Activated CD8-positive, alpha-beta memory T cell treated with anti-CD3 and anti-CD28 coated beads, Interleukin-2, amount 50 U/mL, for 4 hours (primary cell): ENCODE measurements around the gene RLBP1.
"Not testable (repeated sequence)": the region's sequence is repeated elsewhere in the genome, so short reads cannot be mapped to it uniquely, and the experiment has no call there.

Experiments used
- DNase-seq: peaks from one replicate; pipeline ENCODE4 v3.0.0-alpha.2; 2020

RLBP1 gene

DNA sequence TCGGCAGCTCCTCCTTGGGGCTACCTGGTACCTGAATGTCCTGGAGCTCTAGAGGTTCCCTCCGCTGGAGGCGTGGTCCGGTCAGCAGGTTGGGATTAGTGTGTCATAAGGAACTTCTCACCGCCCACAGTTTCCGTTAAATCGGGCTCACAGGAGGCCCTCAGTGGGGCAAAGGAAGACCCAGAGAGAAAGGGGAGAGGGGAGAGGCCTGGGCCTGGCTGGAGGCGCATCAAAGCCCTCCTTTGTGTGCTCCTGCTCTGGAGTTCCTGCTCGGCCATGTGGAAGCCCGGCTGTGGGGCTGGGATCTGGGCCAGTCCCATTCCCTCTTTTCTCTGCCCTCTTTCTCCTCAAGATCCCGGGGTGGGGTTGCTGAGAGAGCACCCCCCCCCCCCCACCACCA lies at the start of gene RLBP1:
TSS of gene RLBP1 (minus strand) at position 37 of the 400 bp plus-strand sequence. CDS start 2,604 bp downstream, outside the sequence.
- DNase-seq: no peak

DNA sequence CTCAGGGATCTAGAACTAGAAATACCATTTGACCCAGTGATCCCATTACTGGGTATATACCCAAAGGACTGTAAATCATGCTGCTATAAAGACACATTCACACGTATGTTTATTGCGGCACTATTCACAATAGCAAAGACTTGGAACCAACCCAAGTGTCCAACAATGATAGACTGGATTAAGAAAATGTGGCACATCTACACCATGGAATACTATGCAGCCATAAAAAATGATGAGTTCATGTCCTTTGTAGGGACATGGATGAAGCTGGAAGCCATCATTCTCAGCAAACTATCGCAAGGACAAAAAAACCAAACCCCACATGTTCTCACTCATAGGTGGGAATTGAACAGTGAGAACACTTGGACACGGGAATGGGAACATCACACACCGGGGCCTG lies 28.8 kb upstream of the RLBP1 start:
- DNase-seq: not testable (repeated sequence)

DNA sequence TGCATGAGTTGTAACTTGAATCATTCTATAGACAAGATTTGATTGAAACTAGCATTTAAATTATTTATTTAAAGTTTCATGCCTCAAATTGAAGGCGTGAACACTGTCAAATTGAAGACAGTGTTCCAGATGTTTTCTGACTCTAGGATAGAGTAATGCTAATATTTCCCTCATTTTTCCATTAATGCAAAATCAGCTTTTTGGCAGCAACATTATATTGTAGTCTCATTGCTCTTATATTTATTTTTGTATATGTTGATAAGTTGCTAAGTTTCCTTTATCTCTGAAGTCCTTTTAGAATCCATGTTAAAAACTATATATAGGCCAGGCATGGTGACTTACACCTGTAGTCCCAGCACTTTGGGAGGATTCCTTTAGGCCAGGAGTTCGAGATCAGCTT lies 27.2 kb upstream of the RLBP1 start:
- DNase-seq: no peak

DNA sequence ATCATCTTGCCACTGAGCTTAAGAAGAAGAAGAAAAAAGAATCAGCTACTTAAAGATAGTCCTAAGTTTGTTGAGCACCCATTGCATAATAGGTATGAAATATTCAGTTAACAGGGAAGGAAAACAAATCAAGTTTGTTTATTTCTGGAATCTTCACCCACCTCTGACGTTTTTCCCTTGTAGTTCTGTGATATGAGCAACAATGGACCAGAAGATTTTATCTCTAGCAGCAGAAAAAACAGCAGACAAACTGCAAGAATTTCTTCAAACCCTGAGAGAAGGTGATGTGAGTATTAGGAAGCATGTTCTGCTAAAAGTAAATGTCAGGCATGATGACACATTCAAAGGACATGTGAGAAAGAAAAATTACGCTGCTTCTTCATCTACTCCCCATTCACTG lies 26.1 kb upstream of the RLBP1 start:
- DNase-seq: no peak

DNA sequence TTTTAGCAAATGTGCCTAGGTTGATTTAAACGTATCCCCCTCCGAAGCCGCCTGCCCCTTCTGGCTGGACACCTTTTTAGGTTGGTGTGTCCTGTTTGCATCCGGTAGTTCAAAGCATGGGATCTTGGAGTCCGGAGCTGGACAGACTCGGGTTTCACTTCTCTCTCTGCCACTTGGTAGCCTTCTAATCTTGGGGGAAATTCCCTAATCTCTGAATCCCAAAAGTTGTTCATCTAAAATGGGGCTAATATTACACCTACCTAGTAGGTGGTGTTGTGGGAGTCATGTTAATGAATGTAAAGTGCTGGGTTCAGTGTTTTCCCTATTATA lies 23.2 kb upstream of the RLBP1 start:
- DNase-seq: no peak

DNA sequence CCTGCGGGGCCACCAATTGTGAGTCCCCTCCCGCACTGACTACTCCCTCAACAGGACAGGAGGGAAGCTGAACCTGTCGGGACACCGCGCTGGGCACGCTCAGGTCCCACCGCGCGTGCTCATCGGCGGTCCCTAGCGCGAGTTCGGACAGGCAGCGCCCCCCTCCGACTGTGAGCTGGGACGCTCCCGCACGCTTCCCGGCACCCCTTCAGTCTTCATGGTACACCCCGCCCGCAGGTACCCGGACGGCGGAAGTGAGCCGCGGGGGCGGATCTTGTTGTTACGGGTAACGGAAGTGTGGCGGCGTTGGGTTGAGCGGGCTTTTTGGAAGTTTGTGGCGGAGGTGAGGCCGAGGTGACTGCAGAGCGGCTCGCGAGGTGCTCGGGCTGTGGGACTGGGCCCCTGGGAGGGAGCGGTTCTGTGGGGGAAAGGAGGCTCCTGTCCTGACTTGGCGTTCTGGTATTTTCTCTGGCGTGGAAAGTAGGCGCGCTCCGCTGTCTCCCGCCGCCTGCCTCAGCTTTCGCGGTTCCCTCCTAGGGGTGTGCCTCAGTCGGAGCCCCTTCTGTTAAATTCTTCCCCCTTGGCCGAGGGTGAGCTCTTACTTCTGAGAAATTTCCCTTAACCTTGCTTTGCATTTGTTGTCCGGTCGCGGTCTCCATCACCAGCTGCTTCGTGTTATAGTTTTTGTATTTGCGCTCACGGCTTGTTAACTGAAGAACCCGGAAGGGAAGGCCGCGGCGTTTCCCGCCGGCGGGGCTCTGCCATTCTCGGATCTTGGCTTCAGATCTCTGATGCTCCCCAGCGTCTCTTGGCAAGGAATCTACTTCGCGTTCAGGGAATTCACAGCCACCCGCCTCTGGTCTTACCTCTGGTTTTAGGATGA lies 22.6 kb upstream of the RLBP1 start, which contains the start of gene FANCI:
TSS of gene FANCI (plus strand) at position 289 of the 883 bp plus-strand sequence. CDS start 3,669 bp downstream, outside the sequence.
- peak; percentile 97 for DNase-seq

DNA sequence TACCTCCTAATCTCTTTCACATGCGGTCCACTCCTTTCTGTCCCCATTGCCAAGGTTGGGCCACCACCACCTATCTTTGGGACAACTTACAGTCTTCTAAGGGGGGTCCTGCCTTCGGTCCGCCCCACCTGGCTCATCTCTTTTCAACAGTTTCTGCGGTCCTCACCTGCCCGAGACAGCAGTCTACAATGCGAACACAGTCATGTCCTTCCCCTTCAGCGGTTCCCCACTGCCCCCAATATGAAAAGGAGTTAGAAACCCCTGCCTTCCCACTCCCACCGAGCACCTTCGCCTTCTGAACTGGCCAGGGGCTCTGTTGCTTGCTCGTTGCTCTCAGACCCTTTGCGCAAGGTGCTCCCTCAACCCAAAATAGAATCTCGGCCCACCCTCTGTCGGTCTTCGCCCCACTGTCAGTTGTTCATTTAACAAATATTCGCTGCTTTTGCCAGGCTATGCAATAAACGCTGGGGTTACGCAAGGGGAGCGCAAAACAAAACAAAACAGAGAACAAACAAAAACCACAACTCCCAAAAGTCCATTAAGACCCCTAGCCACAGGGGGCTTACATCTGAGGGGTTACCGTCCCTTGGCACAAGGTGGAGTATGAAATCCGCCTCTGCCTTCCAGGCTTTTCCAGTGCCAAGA lies 21.8 kb upstream of the RLBP1 start:
- no peak for DNase-seq

DNA sequence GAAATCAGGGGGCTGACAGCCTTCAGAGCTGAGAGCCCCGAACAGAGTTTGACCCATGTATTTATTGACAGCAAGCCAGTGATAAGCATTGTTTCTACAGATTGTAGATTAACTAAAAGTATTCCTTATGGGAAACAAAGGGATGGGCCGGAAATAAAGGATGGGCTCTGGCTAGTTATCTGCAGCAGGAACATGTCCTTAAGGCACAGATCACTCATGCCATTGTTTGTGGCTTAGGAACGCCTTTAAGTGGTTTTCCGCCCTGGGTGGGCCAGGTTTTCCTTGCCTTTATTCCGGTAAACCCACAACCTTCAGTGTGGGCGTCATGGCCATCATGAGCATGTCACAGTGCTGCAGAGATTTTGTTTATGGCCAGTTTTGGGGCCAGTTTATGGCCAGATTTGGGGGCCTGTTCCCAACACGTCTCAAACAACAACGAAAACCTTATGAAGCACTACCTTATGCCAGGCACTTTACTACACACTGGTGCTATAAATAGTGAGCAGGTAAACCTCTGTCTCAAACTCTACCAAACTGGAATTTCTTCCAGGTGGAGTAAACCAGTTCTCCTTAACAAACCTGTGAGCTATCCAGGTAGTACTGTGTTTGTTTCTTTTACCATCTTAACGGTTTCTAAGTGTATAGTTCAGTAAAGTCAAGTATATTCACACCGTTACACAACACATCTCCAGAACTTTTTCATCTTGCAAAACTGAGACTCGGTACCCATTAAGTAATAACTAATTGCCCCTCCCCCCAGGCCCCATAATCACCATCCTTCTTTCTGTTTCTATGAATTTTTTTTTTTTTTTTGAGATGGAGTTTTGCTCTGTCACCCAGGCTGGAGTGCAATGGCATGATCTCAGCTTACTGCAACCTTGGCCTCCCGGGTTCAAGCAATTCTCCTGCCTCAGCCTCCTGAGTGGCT lies 18.8 kb upstream of the RLBP1 start:
- DNase-seq: not testable (repeated sequence)

DNA sequence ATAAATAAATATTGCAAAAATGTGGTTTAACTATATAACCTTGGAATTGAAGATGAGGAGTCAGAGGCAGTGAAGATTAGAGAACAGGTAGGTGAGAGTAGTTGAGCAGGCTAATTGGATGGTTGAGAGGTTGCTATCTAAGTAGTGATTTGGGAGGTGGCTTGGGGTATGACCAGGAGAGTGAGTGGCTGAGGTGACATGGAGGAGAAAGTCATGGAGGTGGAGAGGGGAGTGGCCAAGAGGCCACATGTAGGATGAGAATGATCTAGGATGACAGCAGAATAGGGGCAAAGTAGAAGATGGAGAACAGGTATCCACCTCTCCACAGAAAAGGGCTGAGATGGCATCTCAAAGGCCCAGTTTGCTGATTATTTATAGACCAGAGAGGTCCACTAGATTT lies 10.5 kb upstream of the RLBP1 start:
- DNase-seq: no peak

DNA sequence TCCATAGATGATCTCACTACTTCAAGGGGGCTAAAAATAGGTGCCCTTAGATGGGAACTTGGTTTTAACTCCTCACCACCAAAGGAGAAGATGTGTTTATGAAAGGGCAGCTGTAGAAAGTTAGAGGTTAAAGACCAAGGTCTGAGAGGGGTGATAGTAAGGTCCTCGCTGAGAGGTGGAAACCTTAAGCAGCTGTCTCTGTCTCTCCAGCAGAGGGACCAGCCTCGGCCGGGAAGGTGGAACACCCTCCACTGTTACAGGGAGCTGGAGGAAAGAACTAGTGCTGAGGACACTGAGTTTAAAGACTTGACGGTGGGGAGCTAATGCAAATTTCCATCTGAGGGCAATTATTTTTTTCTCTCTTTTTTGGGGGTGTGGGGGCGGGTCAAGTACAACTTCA lies 8.9 kb upstream of the RLBP1 start:
- no peak for DNase-seq

DNA sequence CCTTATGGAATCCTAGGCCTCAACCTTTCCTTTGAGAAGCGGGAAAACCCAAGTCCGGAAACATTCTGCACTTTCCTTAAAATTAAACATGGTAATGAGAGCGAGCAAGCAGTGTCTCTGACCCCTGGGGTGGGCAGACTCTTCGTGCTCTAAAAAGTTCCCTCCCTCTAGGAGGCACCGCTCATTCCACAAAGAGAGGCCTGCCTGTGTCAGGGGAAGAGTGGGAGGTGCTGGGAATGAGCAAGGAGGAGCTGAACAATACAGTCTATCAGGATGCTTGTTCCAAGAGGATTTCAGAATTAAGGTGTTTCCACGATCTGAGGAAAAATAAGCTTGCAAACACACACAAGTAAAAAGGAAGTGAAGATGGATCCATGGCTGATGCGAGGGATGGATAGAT lies 6.0 kb upstream of the RLBP1 start:
- DNase-seq: no peak

DNA sequence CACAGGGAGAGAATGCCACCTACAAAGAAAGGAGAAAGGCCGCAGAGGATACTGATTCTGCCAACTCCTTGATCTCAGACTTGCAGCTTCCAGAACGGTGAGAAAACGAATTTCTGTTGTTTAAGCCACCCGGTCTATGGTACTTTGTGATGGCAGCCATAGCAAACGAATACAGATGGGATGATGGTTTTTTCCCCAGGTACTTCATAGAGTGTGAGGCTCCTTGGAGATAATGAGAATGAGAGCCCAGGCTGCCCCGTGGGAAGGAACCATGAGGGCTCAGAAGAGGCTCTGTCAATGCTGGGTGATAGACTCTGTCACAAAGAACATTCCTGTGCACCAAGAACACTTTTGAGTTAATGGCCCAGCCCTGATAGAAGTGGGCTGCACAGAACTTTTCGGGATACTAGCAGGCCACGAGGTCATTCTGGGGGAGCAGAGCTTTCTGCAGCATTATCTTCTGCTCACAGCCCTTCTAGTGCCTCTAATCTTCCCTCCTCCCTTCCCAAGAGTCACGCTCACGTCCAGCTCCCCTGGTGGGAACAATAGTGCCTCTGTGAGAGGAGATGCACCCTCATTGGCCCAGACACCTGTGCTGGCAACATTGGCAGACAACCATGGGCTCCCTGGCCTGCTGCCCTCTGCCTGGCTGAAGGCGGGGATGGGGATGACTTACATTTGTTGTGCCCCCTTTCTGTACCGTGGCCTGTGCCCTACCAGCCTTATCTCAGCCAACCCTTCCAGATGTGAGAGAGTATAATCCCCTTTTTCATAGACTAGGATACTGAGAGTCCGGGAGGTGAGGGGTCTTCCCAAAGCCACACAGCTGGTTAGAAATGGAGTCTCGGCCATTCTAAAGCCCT lies 5.2 kb upstream of the RLBP1 start:
- DNase-seq: no peak

DNA sequence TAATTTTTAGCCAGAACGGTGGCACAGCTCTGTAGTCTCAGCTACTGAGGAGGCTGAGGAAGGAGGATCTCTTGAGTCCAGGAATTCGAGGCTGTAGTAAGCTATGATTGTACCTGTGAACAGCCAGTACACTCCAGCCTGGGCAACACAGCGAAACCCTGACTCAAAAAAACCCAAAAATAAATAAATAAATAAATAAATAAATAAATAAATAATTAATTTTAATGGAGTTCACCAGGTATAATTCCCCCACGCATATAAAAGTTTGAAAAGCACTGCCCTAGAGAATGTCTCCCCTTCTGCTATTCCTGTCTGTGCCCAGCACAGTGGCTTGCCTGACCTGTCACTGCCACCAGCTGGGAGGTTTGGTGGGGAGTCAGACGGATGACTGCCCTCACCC lies 4.2 kb upstream of the RLBP1 start:
- no peak for DNase-seq

DNA sequence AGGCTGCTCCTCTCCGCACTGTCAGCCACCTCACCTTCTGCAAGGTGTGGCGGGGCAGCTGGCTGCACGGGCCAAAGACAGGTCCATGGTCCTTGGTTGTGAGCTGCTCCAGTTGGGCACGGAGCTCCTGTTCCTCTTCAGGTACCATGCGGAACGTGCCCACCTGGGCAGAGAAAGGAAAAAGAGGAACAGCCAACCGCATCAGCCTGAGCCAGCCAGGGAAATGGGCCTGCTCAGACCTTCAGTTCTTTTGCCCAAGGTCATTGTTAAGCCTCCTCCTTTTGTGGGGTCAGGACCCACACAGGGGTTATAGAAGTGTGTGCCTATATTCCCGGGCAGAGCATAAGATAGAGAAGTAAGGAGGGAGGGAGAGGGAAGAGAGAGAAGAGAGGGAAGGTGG lies 2.8 kb downstream of the RLBP1 start:
- DNase-seq: no peak

DNA sequence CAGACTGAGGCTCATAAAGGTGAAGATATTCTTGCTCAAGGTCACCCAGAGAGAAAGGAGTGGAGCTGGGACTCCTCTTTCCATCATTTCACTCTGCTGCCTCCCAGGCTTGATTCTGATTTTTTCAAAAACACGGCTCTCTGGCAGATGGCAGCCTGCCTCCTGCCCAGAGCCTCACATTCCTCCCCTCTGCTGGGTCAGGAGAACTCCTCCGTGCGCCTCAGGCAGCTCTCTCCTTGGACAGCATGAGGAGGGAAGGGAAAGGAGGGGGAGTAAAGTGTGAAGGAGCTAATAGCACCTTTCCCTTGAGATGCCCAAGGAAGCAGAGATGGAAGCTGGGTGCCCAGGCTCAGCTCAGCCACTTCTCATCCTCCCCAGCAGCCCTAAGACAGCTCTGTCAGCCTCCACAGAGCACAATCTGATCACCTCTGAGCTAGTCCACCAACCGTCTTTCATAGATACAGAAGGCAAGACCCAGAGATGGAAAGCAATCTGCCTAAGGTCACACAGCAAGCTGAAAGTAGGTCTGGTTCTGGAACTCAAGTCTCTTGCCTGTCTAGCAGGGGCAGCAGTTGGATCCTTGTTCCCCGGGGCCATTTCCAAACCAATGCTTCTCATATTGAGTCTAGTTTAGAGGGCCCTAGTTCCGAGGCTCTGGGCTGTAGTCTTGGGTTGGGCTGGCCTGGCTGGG lies 3.5 kb downstream of the RLBP1 start:
- DNase-seq: no peak

DNA sequence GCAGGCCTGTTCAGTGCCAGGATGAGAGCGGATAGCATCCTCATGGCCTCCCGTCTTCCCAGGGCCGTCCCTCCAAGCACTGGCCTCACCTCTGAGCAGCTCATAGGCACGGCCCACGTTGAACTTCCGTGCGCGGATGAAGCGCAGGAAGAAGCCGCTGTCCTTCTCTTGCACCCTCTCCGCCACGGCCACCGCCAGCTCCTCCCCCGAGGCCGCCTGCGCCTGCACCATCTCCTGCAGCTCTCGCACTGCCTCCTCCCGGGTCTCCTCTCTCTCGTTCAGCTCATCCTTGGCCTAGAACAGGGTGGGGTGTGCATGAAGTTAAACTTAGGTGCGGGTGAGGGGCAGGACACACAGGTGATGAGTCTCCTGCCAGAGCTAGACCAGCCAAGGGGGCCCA lies 4.3 kb downstream of the RLBP1 start:
- no peak for DNase-seq

DNA sequence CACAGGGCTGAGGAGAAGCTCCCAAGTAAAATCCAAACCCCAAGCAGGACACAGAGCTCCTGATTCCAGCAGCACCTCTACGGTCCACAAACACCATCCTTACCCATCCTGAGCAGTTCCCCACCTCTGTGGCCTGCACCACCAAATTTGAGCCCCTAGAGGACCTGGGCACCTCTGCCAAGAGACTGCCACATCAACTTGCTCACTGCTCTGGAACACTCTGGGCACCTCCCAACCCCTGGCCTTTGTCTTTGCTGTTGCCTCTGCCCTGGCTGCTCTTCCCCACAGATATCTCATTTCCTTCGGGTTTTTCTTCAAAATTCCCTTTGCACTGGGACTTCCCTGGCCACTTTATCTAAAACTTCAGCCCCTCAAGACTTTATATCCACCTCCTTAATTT lies 5.8 kb downstream of the RLBP1 start:
- DNase-seq: no peak

DNA sequence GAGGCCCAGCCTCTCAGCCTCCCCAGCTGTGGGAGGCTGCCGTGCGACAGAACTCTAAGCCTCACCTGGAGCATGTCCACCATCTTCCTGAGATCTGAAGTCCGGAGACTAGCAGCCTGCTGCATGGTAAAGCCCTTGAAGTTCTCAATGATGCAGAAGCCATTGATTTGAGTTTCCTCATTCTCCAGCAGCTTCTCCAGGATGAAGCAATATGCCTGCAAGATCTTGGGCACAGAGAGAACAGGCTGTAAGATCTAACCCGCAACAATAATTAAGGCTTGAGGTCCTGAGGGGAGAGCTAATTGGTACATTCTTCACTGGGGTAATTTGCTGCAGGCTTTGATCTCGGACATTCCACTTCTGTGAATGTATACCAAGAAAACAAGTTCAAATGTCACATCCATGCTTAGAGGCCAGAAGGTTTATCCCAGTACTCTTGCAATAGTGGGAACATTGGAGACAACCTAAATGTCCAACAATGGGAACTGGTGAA lies 9.7 kb downstream of the RLBP1 start:
- no peak for DNase-seq

DNA sequence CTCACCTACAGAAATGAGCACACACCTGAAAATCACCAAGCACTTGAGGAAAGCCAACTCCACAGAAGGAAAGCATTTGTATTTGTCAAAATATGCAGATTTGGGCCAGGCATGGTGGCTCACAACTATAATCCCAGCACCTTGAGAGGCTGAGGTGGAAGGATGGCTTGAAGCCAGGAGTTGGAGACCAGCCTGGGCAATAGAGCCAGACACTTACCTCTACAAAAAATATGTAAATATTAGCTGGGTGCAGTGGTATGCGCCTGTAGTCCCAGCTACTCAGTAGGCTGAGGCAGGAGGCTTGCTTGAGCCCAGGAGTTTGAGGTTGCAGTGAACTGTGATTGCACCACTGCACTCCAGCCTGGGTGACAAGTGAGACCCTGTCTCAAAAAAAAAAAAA lies 12.3 kb downstream of the RLBP1 start:
- no peak for DNase-seq

DNA sequence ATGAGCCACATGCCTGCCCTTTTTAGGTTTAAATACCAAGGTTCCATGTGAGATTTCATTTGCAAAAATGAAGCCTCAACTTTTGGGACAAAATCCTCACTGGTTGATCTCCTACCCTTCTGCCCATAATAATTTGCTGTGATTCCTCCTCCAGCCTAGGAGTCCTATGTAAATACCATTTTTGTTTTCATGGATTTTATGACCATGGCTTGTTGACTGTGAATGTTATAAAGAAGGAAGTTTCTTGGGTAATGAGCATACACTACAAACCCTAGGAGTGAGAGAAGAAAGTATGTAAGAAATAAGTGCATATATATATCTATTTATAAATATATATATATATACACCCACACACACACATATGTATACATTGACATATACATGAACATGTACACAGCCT lies 13.1 kb downstream of the RLBP1 start:
- no peak for DNase-seq

DNA sequence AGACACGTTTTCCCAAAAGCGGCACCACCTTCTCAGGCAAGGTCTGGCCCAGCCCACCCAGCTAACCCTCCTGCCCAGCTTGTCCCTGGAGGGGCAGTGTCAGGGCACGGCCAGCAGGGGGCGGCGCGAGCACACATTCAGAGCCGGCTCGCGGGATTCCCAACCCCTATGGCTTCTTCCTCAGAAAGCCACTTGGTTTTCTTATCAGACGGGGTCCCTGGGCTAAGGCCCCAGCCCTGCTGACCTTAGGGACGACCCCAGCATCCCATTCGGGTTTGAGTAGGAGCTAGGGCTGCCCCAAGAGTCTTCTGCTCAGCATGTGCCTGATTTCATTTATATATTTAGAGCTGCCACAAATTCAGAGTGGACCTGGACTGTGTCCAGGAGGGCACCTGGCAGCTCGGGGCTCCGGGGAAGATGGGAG lies 14.5 kb downstream of the RLBP1 start:
- DNase-seq: peak; percentile 74
